ENCODE results near the gene FAM72C.
"Not testable (repeated sequence)": the region's sequence is repeated elsewhere in the genome, so short reads cannot be mapped to it uniquely, and the experiment has no call there.

- TF ChIP-seq EZH2 (IDR thresholded peaks at IDR 0.05); FOXP2 (optimal IDR thresholded peaks at IDR 0.05; ENCODE audit: control extremely low read depth, extremely low read length, insufficient read depth); POLR2AphosphoS5 (IDR thresholded peaks at IDR 0.05; ENCODE audit: borderline replicate concordance, low read depth, low read length): not testable (repeated sequence)
Measured at GRCh38 chr1:143944576-143945240, 27.1 kb downstream of the FAM72C start.

All from SK-N-MC (cell line).